Effector memory CD4-positive, alpha-beta T cell (primary cell): ENCODE results near the gene BANF2.

ENCODE experiments used
- DNase-seq, 3 donors: peaks; one replicate each; pipeline ENCODE4 v3.0.0-alpha.2; 2020
- H3K27ac ChIP-seq: 2 replicates; pipeline ENCODE4 v1.7.0; 2013; ENCODE audit warnings: mild to moderate bottlenecking, low read length, moderate library complexity; ENCODE audit not compliant: insufficient read depth, poor library complexity, severe bottlenecking
- H3K27me3 ChIP-seq: replicated peaks from 2 replicates; pipeline ENCODE4 v1.7.0; 2013; ENCODE audit warnings: mild to moderate bottlenecking, low read length; ENCODE audit not compliant: insufficient read depth, control insufficient read depth, poor library complexity, severe bottlenecking
- H3K36me3 ChIP-seq: 2 replicates; pipeline ENCODE4 v1.7.0; 2013; ENCODE audit warnings: mild to moderate bottlenecking, low read length, moderate library complexity; ENCODE audit not compliant: control insufficient read depth, insufficient read depth
- H3K4me1 ChIP-seq: 2 replicates; pipeline ENCODE4 v1.7.0; 2013; ENCODE audit warnings: low read length, mild to moderate bottlenecking; ENCODE audit not compliant: control insufficient read depth, insufficient read depth, poor library complexity, severe bottlenecking
- H3K4me3 ChIP-seq: 2 replicates; pipeline ENCODE4 v1.7.0; 2013; ENCODE audit warnings: low read length, low read depth, mild to moderate bottlenecking; ENCODE audit not compliant: insufficient read depth, poor library complexity, severe bottlenecking
- H3K9me3 ChIP-seq: 2 replicates; pipeline ENCODE4 v1.7.0; 2013; ENCODE audit warnings: mild to moderate bottlenecking, low read length, moderate library complexity; ENCODE audit not compliant: control insufficient read depth

The BANF2 gene

DNA sequence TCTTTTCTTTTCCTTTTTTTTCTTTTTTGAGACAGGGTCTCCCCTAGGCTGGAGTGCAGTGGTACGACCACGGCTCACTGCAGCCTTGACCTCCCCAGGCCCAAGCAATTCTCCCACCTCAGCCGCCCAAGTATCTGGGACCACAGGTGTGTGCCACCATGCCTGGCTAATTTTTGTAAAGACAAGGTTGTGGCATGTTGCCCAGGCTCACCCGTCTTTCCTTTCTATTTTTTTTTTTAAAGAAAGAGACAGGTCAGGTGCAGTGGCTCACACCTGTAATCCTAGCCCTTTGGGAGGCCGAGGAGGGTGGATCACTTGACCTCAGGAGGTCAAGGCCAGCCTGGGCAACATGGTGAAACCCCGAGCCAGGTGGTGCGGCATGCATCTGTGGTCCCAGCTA, 16.6 kb downstream of the BANF2 start:
- no peaks in the 10 kb centered on the region for H3K36me3 ChIP-seq
- no peak overlapping the region for H3K27ac ChIP-seq
- no peak overlapping the region for H3K4me3 ChIP-seq
- DNase-seq = no peak
- H3K9me3 ChIP-seq = no peaks in the 10 kb centered on the region
- no peaks in the 10 kb centered on the region for H3K4me1 ChIP-seq
- no peaks in the 10 kb centered on the region for H3K27me3 ChIP-seq

DNA sequence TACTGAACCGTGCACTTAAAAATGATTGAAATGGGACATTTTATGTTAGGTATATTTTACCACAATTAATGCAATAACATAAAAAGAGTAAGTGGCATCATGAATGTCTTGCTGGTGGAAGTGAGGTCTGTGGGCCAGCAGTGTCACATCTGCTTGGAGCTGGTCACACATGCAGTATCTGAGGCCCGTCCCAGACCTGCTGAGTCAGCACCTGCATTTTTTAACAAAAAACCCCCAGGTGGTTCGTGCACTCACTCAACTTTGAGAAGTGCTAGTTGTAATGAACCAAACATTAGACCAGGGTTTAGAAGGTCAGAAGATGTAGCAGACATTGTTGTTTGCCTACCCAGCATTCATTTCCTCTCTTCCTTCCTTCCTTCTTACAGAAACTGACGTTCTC, 21.0 kb downstream of the BANF2 start:
- Histone ChIP-seq H3K27me3 (no peaks in the 10 kb centered on the region), H3K27ac (no peak overlapping the region), H3K9me3 (no peaks in the 10 kb centered on the region), H3K4me3 (no peak overlapping the region), H3K4me1 (no peaks in the 10 kb centered on the region), H3K36me3 (no peaks in the 10 kb centered on the region)
- DNase-seq = no peak

DNA sequence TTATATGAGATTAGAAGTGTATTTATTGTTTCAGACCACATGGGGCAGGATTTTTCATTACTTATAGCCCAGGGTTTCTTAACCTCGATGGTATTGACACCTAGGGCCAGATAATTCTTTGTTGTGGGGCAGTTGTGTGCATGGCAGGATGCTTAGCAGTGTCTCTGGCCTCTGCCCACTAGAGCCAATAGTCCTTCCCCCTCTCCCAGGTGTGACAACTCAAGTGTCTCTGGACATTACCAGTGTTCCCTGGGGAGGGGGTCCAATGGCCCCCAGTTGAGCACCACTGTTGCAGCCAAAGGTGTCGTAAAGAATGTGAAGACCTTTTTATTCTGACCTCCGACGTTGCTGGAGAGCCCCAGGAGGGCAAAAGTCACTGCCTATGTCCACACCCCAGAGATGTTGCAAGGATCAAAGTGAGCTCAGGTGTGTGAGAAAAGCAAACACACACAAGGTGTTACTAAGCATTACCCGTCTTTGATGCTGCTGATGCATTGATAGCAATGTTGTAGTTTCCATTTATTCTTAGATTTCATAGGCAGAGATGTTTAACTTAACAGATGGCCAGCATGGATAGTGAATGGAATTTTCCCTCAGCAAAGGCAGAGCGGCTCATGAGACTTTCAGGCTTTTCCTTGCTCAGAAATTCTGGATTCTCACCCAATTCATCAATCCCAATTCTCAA, 22.2 kb downstream of the BANF2 start:
- no peak overlapping the region for H3K4me3 ChIP-seq
- DNase-seq = no peak

DNA sequence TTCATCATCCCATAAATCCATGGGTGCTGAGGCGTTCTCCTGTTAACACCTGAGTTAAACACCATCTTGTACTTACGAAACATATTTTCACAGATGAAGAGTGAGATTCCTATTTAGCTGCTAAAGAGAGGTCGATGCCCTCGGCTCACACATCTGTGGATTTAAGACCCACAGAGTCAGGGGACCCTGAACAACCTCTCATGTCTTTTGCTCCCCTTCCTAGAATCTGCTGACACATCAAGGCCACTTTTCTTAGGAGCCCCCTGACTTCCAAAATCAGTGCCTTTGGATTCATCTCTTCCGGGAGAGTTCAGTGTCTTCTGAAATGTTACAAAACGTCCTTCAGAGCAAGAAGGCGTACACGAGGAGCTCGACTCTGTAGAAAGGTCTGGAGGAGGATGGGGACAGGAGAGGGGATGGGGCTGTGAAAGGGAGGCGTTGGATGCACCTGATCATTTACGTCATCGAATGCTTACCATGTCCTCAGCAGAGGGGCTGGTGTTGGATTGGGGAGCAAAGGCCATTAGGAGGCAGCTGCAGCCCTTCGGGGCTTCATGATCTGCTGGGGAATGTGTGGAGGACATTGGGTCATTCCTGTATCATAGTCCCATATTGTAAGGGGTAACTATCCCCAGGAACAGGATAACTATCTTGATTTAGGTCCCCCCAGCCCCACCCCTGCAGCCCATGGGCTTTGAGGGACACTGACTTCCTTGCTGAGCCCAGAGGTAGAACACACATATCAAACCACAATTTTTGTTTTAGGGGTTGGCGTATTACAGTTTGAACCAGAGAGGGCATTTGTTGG, 22.9 kb downstream of the BANF2 start:
- no peak overlapping the region for H3K4me3 ChIP-seq
- no peaks in the 10 kb centered on the region for H3K4me1 ChIP-seq
- no peak for DNase-seq
- H3K9me3 ChIP-seq = no peaks in the 10 kb centered on the region
- no peaks in the 10 kb centered on the region for H3K27me3 ChIP-seq
- H3K36me3 ChIP-seq = no peaks in the 10 kb centered on the region
- H3K27ac ChIP-seq = no peak overlapping the region

More for the DNA sequence above, 22.2 kb downstream of the BANF2 start:
- no peaks in the 10 kb centered on the region for H3K9me3 ChIP-seq
- no peaks in the 10 kb centered on the region for H3K36me3 ChIP-seq
- no peaks in the 10 kb centered on the region for H3K27me3 ChIP-seq
- no peaks in the 10 kb centered on the region for H3K4me1 ChIP-seq
- H3K27ac ChIP-seq = no peak overlapping the region

DNA sequence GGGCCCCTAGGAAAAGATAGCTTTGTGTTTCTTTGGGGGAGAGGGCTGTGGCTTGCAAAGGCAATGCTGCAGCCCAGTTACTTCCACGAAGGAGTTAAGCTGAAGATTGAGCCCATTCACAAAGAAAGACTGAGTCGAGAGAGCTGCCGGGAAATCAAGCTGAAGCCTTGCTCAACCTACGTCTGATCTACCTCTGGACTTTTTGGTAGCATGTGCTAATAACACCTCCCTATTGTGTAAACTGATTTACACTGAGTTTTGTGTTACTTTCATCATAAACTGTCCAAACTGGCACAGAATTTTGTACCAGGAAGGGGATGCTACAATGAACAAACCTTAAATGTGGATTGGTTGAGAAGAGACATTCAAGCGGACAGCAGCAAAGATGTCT, 23.5 kb downstream of the BANF2 start:
- Histone ChIP-seq H3K27me3 (no peaks in the 10 kb centered on the region), H3K4me1 (no peaks in the 10 kb centered on the region), H3K4me3 (no peak overlapping the region), H3K27ac (no peak overlapping the region), H3K36me3 (no peaks in the 10 kb centered on the region), H3K9me3 (no peaks in the 10 kb centered on the region)
- DNase-seq = no peak

DNA sequence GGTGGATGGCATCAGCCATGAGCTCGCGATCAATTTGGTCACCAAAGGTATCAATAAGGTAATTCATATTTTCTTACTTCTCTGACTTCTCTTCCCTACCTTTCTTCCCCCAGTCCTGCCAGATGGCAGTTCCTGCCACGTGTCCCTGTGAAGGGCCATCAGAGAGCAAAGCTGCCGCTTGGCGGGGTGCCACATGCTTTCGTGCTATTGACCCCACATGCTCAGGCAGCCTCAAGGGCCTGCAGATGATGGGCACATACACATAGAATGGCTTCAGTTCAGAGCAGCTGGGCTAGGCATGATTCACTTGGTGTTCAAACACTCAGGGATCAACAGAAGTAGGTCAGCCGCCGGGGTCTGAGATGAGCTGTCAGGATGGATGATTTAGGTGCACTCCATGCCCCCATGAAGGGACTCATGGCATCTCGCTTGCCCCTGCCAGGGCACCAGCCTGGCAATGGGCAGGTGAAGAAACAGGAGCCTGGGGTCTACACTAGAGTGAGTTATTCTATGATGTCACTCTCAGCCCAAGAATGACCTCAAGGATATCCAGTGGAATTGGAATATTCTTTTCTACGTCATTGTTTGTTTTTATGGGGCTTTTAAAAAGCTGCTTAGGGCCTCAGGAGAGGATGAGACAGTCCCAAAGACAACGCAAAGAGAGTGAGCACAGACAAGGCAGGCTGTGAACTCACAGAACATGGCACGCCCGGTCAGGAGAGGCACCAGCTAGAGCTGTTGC, 25.5 kb downstream of the BANF2 start:
- Histone ChIP-seq H3K27ac (no peak overlapping the region), H3K4me1 (no peaks in the 10 kb centered on the region), H3K36me3 (no peaks in the 10 kb centered on the region), H3K9me3 (no peaks in the 10 kb centered on the region), H3K4me3 (no peak overlapping the region), H3K27me3 (no peaks in the 10 kb centered on the region)
- DNase-seq = no peak

DNA sequence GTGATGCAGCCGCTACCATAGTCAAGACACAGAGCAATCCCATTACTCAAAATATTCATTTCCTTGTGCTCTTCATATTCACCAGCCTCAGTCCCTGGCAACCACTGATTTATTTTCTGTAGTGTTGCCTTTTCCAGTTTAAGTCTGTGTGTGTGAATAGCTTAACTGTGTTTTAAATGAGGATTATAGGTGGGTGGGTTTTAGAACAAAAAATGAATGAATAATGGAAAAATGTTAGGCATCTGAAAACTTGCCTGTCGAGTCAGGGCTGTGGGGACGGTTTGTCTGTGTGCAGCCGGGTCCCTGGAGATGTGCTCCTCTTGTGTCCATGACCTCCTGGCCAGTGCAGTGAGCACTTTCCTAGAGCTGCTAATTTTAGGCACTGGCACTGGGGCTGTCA, 27.1 kb downstream of the BANF2 start:
- Histone ChIP-seq H3K36me3 (no peaks in the 10 kb centered on the region), H3K9me3 (no peaks in the 10 kb centered on the region), H3K4me1 (no peaks in the 10 kb centered on the region), H3K27me3 (no peaks in the 10 kb centered on the region), H3K4me3 (no peak overlapping the region), H3K27ac (no peak overlapping the region)
- no peak for DNase-seq

DNA sequence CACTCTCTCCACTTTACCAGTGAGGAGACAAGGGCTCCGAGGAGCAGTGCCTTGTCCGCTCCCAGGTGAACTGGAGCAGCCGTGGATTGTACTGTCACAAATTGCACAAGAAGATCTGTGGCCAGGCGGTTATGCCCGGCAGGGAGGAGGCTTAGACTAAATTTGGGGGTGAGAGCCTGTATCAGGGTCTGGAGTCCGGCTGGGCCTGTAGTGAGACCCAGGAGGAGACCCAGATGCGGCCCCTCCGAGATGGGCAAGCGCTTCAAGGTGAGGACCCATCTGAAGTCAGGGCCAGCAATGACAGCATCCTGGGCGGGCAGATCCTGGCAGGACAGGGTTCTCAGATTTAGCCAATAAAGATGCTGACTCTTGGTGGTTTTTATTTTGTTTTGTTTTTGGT, 27.6 kb downstream of the BANF2 start:
- no peaks in the 10 kb centered on the region for H3K36me3 ChIP-seq
- no peak for DNase-seq
- no peaks in the 10 kb centered on the region for H3K4me1 ChIP-seq
- no peak overlapping the region for H3K4me3 ChIP-seq
- H3K27me3 ChIP-seq = no peaks in the 10 kb centered on the region
- H3K9me3 ChIP-seq = no peaks in the 10 kb centered on the region
- H3K27ac ChIP-seq = no peak overlapping the region

DNA sequence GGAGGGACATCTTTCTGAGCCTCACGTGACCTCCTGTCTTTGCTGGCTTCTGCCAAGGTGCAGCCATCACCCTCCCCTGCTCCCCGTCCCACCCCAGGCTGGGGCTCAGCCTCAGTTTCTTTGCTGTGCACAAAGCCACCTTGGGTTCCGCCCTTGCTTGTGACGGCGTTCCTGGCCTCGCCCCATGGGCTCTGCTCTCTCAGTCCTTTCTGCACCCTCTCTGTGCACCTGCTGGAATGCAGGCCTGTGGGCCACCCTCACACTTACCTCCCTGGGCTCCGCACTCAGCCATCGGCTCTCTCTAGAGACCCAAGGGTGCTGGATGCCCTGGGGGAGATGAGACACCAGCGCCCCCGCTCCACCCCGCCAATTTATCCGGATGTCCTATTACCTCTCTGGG, 28.3 kb downstream of the BANF2 start:
- Histone ChIP-seq H3K27me3 (no peaks in the 10 kb centered on the region), H3K9me3 (no peaks in the 10 kb centered on the region)
- DNase-seq = no peak

DNA sequence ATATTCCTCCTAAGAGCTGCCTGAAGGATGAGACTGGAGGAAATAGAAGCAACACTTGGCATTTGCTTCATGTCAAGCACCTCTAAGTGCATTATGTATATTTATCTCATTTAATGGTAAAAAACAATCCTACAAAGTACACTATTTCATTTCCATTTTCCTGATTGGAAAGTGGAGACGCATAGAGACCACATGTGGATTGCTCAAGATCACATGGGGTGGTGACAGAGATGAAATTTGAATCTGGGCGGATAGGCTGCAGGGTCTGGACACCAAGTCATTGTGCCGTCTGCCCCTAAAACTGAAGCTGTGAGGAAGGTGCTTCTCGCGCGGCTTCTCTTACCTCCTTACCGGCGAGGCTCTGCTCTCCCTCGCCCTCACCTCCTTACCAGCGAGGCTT, 30.3 kb downstream of the BANF2 start:
- Histone ChIP-seq H3K36me3 (no peaks in the 10 kb centered on the region), H3K9me3 (no peaks in the 10 kb centered on the region), H3K4me1 (no peaks in the 10 kb centered on the region), H3K27ac (no peak overlapping the region), H3K4me3 (no peak overlapping the region), H3K27me3 (no peaks in the 10 kb centered on the region)
- no peak for DNase-seq

More for the DNA sequence above, 28.3 kb downstream of the BANF2 start:
- no peaks in the 10 kb centered on the region for H3K4me1 ChIP-seq
- H3K27ac ChIP-seq = no peak overlapping the region
- H3K36me3 ChIP-seq = no peaks in the 10 kb centered on the region
- no peak overlapping the region for H3K4me3 ChIP-seq
